T1000 (cell line): Measurements from ENCODE around the gene ATP2B1.
"Not testable (repeated sequence)": the region's sequence is repeated elsewhere in the genome, so short reads cannot be mapped to it uniquely, and the experiment has no call there.

Experiments
- DNase-seq: peaks from one replicate; lab custom pipeline; 2025; ENCODE audit warnings: mixed read lengths; lab: John Stamatoyannopoulos, UW

ATP2B1 gene

GRCh38 chr12:89712706-89713105 lies 4.1 kb upstream of the ATP2B1 start:
- no peak for DNase-seq

- DNase-seq: no peak
These were observed 2.5 kb upstream of the ATP2B1 start for GRCh38 chr12:89710873-89711750.

GRCh38 chr12:89709995-89710872 lies 1.6 kb upstream of the ATP2B1 start:
- peak; percentile 43 for DNase-seq

- peak; percentile 95 for DNase-seq
These were observed 738 bp upstream of the ATP2B1 start for GRCh38 chr12:89709157-89709994.

GRCh38 chr12:89707703-89708564 lies 704 bp downstream of the ATP2B1 start:
- DNase-seq: no peak

DNA sequence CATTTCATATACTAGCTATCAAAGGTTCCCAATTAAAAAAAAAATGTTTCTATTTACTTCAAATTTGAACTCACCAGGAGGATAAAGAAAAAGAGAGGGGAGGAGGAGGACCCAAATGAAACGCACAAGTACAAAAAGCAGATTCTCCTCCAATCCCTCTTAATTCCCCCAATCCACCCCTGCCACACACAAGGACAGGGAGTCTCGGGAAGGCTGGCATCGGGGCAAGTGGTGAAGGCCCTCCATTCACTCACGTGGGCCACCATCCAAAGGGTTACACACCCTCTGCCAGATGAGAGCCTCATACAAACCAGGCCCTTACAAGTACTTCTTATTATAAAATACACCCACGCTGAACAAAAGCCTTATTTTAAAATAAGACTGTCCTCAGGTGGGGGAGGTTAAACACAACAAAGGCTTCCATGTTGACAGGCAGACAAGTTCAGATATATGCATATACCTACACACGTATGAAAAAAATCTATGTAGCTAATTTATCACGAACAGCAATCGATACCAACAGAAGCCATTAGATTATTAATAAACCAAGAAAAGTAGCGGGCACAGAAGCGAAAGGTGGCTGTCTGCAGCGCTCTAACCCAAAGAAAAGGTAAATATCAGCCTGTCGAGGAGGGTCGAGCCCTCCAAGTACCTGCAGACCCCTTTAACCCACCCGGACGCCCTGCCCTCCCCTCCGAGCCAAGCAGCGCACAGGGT lies 1.5 kb downstream of the ATP2B1 start:
- no peak for DNase-seq

GRCh38 chr12:89706551-89706950 lies 2.1 kb downstream of the ATP2B1 start:
- no peak for DNase-seq

GRCh38 chr12:89704457-89704856 lies 4.2 kb downstream of the ATP2B1 start:
- no peak for DNase-seq

GRCh38 chr12:89703768-89704167 lies 4.9 kb downstream of the ATP2B1 start:
- DNase-seq: no peak

GRCh38 chr12:89702503-89702902 lies 6.1 kb downstream of the ATP2B1 start:
- DNase-seq: no peak

DNA sequence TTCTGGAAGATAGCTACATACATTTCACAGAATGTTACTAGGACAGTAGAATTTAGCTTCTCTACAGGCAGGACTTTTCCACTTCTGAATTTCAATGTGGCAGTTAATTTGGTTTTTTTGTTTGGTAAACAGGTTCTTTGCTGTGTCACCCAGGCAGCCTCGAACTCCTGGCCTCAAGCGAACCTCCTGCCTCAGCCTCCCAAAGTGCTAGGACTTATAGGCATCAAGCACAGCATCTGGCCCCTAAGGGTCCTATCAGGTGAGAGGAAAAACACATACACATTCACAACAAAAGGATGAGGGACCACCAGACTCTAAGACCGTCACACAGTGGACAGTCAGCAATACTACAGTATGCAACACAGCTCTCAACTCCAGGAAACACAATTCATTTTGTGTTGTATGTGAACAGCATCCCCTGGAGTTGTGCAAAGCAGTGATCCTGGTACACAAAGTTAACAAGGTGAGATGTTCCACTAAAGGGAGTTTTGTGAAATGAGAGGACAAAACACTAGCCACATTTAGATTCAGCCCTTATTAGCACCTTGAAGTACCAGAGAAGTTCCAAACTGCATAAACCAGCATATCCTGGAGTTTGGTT lies 6.9 kb downstream of the ATP2B1 start:
- no peak for DNase-seq

- DNase-seq: no peak
These were observed 8.3 kb downstream of the ATP2B1 start for GRCh38 chr12:89700191-89700810.

DNA sequence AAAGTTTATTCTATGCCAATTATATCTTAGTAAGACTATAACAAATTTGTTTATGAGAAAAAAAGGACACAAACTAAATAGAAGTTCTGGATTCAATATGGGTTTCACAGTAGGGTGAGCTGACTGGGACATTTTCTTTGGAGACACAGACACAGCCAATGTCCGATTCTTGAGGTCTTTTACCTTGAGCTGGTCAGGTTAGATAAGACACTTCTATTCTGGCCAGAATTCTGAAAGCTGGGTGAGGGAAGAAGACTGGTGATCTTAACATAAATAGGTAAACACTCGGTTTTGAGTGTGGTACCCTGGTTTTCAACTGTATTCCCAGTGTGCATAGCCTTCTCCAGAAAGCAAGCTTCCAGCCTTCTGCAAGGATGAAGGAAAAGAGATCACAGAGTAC lies 10.0 kb downstream of the ATP2B1 start:
- no peak for DNase-seq

- not testable (repeated sequence) for DNase-seq
These were observed 10.9 kb downstream of the ATP2B1 start for GRCh38 chr12:89697728-89698127.

DNA sequence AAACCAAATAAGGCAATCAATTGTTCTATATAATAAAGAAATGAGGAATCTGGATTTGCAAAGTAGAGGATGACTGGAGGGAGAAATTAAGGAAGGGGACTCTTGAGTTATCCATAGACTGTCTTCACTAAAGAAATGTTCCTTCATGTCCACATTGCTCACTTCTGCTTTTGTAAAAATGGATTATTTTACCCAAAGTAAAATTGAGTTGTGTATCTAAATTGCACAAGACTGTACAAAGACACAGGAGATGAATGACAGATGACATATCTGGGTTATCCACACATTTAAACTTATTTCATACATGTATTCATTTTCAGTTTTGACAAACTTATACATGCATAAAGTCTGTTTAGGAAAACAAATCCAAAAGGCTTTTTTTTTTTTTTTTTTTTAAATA lies 11.3 kb downstream of the ATP2B1 start:
- no peak for DNase-seq

DNA sequence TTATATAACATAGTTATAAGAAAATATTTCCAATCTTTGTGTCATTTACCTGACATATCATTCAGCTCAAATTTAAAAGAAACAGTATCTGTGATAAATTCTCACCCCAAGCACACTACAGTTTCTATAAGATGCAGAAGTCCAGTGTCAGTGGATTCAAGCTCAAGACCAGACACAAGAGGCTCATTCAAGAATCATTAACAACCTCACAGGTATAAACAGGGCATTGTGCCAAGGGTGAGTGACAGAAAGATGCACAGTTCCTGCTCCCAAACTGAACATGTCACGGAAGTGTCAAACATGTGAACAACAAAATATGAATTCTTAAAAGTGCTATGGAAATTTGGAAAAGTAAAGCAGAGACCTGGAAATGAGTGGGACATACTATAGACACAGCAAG lies 12.8 kb downstream of the ATP2B1 start:
- no peak for DNase-seq

DNA sequence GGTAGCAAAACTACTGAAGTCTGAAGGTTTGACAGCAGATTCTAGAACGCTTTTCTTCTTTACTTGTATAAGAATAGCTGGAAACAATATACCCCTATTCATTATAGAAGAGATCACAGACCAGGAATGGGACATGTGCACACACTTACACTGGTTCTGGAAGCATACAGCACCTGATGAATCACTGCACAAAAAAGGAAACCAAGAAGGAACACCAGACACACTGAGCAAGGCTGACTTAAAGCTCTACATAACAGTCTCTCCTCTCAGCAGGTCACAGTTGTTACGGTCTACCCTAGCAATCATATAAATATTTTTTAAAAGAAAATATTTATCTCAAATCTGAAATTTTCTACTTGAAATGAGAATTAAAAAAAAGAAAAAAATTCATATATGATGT lies 13.5 kb downstream of the ATP2B1 start:
- DNase-seq: no peak

GRCh38 chr12:89694542-89694941 lies 14.1 kb downstream of the ATP2B1 start:
- no peak for DNase-seq

- no peak for DNase-seq
These were observed 14.9 kb downstream of the ATP2B1 start for GRCh38 chr12:89693639-89694202.
